ENCODE measurements around the gene PEX5.
A peak's percentile ranks its signal among the peaks of the same experiment; 100 is the strongest.
"Not testable (repeated sequence)": the region's sequence is repeated elsewhere in the genome, so short reads cannot be mapped to it uniquely, and the experiment has no call there.

Gene PEX5

DNA sequence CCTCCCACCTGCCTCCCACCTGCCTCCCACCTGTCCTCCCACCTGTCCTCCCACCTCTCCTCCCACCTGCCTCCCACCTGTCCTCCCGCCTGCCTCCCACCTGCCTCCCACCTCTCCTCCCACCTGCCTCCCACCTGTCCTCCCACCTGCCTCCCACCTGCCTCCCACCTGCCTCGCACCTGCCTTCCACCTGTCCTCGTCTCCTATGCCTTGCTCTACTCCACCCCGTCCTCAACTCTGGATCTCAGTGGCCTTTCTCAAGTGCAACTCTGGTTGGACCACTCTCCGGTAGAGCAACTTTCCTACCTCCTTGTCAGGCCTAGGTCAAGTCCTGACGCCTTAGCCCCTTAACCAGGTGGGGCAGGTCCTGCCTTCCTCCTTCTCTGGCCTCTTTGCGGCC, 29.3 kb upstream of the PEX5 start:
- no peak for DNase-seq

DNA sequence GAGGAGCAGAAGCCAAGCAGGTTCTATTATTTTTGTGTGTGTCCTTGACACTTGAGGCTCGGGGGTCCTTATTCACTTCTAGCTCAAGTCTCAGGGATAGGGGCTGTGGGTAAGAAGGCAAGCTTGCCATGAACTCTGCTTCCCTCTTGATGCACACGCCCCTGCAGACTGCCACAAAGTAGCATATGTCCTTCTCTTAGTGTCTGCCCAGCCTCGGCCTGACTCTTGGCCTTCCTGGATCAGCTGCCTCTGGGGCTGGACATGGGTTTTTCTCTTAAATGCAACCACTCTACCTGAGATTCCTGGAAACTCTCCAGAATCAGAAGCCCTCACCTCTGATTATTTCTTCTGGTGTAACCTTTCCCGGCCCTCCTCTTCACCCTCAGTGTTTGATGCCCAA, 28.2 kb upstream of the PEX5 start:
- no peak for DNase-seq

DNA sequence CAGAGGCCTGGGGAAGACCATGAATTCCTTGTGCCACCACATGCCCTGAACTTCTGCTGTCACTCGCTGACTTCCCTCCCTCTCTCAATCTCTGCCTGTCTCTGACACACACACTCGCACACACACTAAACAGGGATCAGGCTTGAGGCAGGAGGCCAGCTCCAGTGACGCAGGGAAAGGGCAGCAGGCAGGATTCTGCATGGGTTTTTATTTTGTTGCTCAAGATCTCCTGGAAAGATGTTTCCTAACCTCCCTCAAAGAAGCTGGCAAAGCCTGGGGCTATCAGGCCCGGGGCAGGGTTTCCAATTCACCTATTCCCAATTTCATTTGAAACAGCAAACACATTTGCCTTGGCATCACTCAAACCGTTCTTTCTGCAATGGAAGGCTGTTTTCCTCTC, 27.7 kb upstream of the PEX5 start:
- no peak for DNase-seq

DNA sequence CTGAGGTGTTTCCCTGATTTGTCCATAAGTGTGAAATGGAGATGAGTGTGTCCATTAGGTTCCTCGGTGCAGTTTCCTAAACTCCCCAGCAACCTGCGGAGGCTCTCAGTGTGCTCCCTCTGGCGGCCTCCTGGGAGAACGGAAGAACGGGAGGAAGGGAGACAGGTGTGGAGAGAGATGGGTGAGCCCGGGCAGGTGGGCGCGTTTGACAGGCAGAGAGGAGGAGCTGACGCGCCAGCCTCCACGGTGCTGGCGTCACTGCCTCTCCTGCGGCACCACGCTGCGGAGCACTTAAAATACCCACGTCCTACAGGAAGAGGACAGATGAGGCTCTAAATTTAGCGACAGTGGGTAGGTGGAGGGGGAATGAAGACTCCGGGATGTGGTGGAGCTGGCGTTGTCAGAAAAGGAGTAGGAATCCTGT, 26.8 kb upstream of the PEX5 start:
- peak in 3 of 4 experiments; percentile 6 to 19 (median 13) for DNase-seq

DNA sequence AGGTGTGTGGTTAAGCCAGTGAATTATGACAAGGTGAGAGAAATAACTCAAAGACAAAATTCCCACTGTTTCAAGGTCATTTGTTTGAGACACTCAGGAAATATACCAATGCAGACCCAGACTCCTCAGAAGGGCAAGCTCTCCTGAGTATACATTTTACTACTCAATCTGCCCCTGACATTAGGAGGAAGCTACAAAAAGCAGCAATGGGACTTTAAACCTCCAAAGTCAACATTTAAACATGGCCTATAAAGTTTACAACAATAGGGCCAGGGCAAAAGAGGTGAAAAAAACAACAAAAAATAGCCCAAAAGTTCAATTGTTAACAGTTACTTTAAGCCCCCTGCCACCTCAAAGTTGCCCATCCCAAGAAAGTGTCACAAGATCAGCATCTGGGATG, 19.5 kb upstream of the PEX5 start:
- DNase-seq: no peak

DNA sequence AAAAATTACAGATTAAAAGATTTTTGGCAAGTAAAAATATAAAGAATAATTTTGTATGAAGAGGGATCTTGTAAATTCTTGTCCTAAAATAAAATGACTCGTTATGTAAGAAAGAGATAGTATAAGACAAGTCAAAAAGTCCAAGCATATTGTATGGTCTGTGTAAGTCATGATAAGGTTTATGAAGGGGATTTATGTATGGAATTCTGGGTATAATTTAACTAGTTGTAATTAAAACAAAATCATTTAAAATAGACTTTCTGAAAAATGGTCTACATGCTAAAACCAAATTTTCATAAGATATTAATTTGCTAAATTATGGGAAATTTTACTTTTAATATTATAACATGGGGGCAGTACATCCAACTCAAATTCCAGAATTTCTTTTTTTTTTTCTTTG, 17.6 kb upstream of the PEX5 start:
- DNase-seq: no peak

DNA sequence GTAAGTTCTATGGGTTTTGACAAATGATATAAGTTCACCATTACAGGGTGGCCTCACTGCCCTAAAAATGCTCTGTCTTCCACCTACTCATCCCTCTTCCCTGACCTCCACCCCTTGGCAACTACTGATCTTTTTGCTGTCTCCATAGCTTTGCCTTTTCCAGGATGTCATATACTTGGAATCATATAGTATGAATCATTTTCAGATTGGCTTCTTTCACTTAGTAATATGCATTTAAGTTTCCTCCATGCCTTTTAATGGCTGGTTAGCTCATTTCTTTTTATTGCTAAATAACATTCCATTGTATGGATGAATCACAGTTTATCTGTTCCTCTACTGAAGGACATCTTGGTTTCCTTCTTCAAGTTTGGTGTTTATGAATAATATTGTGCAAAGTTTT, 14.0 kb upstream of the PEX5 start:
- no peak for DNase-seq

DNA sequence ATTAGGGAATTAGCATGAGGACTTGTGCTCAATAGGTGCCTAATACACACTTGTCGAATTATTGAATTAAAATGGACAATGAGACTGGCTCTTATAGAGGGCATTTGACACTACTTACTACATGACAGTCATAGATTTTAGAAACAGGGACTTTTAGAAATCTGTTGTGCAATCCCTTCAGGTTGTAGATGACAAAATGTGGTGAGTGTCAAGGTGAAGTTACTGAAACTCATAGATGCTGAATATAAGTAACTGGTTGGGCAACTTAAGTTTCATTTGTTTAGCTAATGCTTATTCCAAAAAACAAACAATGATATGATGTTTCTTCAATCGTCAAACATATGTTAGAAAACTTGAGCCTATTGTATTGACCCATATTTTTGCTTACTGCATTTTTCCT, 12.9 kb upstream of the PEX5 start:
- DNase-seq: no peak

DNA sequence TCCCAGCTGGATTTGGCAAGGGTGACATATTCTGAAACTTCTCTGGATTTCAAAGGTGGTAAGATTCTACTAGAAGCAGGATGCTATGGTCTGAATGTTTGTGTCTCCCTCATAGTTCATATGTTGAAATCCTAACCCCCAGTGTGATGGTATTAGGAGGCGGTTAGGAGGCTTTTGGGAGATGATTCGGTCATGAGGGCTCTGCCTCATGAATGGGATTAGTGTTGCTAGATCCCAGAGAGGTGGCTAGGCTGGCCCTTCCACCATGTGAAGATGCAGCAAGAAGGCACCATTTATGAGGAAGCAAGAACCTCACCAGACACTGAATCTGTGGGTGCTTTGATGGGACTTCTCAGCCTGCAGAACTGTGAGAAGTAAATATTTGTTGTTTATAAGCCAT, 11.0 kb upstream of the PEX5 start:
- no peak for DNase-seq

DNA sequence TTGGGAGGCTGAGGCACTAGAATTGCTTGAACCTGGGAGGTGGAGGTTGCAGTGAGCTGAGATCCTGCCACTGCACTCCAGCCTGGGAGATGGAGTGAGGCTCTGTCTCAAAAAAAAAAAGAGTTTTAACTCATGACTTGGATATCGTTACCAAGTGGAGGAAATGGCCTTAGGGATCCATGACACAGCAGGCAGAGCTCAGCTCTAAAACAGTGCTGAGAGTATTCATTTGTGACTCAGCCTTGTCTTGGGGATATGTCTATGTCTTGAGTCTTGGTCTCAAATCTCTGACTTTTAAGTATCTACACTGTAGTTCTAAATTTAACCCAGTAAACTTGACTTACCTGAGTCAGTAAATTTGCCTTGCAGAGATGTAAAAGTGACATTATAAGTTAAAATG, 8.8 kb upstream of the PEX5 start:
- no peak for DNase-seq

DNA sequence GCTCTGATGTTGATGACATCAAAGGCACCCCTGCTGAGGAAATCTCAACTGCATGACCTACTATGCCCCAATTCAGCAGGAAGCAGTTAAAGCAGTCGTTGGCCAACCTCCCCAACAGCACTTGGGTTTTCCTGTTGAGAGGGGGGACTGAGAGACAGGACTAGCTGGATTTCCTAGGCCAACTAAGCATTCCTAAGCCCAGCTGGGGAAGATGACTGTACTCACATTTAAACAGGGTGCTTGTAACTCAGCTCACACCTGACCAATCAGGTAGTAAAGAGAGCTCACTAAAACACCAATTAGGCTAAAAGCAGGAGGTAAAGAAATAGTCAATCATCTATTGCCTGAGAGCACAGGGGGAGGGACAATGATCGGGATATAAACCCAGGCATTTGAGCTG, 3.4 kb upstream of the PEX5 start:
- DNase-seq: not testable (repeated sequence)

DNA sequence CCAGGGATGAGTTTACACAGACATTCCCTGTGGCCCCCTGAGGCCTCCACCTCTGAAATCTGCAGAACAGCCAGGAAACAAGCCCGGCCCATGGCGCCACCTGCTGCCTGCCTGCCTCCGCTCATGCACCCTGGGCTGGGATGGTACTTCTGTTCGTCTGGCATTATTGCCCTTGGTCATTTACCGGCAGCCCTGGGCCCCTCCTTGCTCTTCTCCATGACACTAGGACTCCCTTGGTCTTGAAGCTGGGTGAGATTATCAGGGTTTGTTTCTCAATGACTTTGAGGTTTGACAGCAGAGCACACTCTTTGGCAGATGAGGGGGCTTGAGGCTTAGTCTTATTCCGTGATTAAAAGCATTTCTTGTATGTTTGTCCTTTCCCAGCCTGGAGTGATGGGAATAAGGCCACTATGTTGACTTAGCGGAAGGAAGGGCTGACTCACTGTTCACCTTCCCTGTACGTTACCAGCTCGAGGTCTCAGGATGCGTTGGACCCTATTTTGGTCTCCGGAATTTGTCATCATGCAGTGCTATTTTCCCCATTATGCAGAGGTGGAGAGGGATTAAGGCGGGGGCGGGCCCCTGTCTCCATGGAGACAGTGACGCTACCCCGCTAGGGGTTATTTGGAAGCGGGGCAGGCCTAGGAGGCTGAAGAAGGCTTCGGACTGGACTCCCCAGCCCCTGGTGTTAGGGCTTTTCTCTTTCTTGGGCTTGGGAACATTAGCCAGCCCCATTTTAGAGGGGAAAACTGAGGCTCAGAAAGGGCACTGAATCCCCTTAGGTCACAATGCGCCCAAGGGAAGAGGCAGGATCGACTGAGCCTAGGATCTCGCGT, 706 bp upstream of the PEX5 start:
- DNase-seq: peak; percentile 64 to 83 (median 74)

DNA sequence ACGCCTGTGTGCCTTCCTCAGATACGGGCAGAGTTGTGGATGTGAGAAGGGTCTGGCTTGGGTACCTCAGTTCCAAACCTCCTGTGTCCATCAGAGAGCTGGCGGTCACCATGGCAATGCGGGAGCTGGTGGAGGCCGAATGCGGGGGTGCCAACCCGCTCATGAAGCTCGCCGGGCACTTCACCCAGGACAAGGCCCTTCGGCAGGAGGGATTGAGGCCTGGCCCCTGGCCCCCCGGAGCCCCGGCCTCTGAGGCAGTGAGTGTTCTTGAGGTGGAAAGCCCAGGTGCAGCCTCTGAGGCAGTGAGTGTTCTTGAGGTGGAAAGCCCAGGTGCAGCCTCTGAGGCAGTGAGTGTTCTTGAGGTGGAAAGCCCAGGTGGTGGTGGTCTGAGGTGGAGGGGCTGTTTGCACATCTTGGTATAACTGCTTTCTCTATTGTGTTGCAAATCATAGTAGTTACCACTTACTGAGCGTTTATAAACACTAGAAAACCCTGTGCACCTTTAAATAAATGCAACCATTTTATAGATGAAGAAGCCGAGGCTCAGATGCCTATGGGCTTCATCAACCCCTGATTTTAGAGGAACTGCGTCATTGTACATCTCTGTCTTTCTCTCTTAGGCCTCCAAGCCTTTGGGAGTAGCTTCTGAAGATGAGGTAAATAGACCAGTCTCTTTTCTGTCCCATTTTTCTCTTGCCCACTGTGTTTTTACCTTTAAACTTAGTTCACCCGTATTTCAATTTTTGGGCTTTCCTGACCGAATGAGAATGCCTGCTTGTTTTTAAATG, 976 bp downstream of the PEX5 start:
- peak in 1 of 4 experiments; percentile 25 for DNase-seq

DNA sequence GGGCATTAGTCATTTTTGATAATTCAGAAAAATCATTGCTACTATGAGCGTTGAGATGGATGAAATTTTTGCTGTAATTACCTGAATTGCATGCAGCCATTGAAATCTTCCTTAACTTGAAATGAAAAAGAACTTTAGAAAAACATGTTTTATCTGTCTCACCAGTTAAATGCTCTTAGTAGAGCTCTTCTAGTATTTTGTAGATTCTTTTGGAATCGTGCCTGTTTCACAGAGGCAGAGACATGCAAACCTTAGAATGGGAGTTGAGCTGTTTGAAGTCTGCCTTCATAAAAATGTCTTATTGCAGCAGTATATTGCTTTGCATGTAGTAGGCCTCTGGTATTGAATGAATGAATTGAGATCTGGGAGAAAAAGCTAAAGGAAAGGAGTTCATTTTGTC, 4.2 kb downstream of the PEX5 start:
- no peak for DNase-seq

DNA sequence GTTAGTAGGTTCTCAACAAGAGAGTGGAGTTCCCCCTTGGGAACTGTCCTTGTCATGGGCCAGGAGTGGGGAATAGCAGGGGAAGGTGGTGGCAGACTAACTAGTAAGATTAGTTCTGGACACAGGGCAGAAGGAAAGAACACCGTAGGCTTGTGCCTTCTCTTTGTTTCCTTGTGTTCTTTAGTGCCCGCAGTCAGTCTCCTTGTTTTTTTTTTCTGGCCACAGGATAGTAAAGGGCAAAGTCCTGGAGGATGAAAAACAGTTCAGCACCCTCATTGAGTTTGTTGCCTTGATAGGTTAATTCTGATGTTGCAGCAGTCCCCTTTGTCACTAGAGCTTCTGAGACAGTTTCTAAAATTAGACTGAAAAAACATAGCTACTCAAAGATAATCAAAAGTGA, 8.4 kb downstream of the PEX5 start:
- DNase-seq: no peak

DNA sequence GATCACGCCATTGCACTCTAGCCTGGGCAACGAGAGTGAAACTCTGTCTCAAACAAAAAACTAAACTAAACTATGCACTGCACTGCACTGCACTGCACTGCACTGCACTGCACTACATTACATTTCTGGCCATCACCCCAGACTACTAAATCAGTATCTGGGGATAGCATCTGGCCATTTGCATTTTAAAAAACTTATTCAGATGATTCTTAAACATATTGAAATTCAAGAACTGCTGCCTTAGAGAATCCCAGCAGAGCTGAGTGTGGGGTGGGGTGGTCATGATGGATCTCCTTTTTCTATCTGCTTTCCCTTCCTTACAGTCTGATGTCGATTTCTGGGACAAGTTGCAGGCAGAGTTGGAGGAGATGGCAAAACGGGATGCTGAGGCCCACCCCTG, 13.6 kb downstream of the PEX5 start:
- DNase-seq: no peak

DNA sequence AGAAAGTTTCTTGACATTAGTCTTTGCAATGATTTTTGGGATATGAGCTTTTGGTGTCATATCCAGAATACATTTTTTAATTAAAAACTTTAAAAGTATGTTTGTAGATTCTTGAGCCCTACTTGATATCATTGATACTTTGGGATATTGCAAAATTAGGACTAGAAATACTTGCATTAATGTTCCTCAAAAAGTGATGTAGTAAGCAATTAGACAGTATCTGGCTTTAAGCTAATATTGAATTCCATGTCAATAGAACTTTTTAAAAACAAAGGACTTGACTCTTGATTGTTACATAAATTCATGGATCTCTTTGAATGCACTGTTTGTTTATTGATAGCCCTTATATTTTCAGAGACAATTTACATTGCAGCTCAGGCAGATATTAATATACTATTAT, 15.6 kb downstream of the PEX5 start:
- no peak for DNase-seq

DNA sequence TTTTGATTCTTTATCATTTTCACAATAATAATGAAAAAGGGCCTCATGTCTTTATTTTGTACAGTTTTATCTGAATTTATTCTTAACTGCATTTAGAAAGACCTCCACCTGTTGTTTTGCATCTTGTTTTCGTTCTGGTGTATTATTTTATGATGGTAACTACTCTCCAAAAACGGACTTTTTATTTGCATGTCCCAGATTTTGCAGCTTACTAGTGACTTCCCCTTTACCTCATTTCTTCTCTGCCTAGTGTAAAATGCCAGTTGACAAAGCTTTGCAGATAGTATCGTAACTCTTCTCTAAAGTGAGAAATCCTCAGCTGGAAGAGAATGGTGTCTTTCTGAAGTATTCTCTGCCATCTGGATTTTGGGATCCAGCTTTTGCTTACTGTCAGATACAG, 17.2 kb downstream of the PEX5 start:
- no peak for DNase-seq

DNA sequence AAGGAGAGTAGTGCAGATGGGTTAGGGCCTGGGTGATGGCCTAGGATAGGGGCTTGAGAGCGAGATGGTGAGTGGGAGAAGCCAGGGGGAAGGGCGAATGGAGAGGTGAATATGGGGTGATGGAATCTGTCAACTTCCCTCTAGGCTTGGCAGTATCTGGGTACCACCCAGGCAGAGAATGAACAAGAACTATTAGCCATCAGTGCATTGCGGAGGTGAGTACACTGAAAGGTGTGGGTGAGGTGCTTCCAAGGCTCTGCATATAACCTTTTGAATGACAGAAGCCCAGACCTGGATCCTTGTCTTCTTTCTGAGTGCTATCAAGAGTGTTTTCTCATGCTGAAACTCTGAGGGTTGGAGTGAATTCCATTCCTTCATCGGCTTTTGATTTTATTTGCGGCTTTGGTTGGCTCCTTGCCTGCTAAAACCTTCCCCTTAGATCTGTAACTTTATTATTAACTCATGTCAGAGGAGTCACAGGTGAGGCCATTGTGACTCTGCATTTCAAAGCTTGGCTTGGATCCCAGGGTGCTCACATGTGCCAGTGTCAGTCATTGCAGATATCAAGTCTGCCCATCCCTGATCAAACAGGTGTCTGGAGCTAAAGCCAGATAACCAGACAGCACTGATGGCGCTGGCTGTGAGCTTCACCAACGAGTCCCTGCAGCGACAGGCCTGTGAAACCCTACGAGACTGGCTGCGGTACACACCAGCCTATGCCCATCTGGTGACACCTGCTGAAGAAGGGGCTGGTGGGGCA, 18.6 kb downstream of the PEX5 start:
- no peak for DNase-seq

DNA sequence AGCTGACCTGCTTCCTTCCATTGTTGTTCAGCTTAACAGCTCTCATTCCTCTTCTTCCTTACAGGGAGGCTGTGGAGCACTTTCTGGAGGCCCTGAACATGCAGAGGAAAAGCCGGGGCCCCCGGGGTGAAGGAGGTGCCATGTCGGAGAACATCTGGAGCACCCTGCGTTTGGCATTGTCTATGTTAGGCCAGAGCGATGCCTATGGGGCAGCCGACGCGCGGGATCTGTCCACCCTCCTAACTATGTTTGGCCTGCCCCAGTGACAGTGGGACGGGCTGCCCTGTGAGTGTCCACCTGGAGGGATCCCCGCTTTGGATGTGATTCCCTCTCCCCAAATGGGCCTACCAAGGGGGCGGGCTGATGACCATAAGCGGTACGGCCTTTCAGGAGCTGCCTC, 20.5 kb downstream of the PEX5 start:
- no peak for DNase-seq

DNA sequence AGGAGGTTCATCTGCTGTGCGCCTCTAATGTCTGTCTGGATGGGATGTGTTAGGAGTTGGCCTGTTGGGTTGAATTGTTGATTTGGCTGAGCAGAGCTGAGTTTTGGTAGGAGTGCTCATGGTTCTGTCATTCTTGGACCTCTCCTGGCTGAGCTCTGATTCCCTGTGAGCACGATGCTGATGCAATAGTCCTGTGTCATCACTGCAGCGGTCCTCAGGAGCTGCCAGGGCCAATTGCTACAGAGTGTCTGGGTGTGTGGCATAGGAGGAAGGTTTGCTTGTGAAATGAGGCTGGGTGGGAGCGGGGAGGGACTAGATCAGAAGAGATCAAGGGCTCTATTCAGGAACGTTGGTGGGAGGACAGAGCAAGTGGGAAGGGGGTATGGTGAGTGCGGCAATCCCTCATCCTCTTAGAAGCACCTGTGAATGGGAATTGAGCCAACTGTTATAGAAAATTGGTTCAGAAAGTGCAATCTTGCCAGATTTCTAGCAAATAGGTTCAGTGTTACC, 21.2 kb downstream of the PEX5 start:
- DNase-seq: peak in 3 of 4 experiments; percentile 6 to 28 (median 10)

DNA sequence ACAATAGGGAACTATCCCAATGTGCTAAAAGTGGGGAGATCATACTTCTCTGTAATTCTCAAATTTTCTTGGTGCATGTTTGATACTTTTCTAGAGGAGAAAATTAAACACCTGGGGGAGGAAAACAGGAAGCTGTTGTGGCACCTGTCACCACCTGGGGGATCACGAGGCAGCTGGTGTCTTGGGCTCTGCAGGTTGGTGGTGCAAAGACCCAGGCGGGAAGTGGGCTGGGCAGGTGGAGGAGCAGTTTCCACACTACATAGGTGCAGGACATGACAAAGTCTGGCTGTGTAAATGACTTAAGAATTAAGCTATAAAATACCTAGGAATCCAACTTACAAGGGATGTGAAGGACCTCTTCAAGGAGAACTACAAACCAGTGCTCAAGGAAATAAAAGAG, 23.2 kb downstream of the PEX5 start:
- DNase-seq: no peak

DNA sequence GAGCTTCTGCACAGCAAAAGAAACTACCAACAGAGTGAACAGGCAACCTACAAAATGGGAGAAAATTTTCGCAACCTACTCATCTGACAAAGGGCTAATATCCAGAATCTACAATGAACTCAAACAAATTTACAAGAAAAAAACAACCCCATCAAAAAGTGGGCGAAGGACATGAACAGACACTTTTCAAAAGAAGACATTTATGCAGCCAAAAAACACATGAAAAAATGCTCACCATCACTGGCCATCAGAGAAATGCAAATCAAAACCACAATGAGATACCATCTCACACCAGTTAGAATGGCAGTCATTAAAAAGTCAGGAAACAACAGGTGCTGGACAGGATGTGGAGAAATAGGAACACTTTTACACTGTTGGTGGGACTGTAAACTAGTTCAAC, 24.3 kb downstream of the PEX5 start:
- DNase-seq: not testable (repeated sequence)
